Adipocyte (in vitro differentiated cells): Measurements from ENCODE around the gene AKT1.

Experiments
- DNase-seq: peaks from one replicate; pipeline ENCODE4 v3.0.0-alpha.2; 2015; ENCODE audit warnings: low read depth
- H3K27me3 ChIP-seq: replicated peaks from 2 replicates; pipeline ENCODE4 v1.7.0; 2013; ENCODE audit warnings: mild to moderate bottlenecking, low read length, moderate library complexity; ENCODE audit not compliant: control insufficient read depth, insufficient read depth
- H3K36me3 ChIP-seq: 2 replicates; pipeline ENCODE4 v1.7.0; 2013; ENCODE audit warnings: low read length, mild to moderate bottlenecking, moderate library complexity; ENCODE audit not compliant: control insufficient read depth, insufficient read depth, severe bottlenecking
- H3K4me1 ChIP-seq: 2 replicates; pipeline ENCODE4 v1.7.0; 2013; ENCODE audit warnings: mild to moderate bottlenecking, low read length, moderate library complexity; ENCODE audit not compliant: control insufficient read depth, insufficient read depth
- H3K4me3 ChIP-seq: 2 replicates; pipeline ENCODE4 v1.7.0; 2013; ENCODE audit warnings: mild to moderate bottlenecking, low read length, moderate library complexity
- H3K9ac ChIP-seq: 2 replicates; pipeline ENCODE4 v1.7.0; 2013; ENCODE audit warnings: mild to moderate bottlenecking, low read length, moderate library complexity
- H3K9me3 ChIP-seq: 2 replicates; pipeline ENCODE4 v1.7.0; 2013; ENCODE audit warnings: mild to moderate bottlenecking, low read length, moderate library complexity; ENCODE audit not compliant: control insufficient read depth

AKT1 gene

DNA sequence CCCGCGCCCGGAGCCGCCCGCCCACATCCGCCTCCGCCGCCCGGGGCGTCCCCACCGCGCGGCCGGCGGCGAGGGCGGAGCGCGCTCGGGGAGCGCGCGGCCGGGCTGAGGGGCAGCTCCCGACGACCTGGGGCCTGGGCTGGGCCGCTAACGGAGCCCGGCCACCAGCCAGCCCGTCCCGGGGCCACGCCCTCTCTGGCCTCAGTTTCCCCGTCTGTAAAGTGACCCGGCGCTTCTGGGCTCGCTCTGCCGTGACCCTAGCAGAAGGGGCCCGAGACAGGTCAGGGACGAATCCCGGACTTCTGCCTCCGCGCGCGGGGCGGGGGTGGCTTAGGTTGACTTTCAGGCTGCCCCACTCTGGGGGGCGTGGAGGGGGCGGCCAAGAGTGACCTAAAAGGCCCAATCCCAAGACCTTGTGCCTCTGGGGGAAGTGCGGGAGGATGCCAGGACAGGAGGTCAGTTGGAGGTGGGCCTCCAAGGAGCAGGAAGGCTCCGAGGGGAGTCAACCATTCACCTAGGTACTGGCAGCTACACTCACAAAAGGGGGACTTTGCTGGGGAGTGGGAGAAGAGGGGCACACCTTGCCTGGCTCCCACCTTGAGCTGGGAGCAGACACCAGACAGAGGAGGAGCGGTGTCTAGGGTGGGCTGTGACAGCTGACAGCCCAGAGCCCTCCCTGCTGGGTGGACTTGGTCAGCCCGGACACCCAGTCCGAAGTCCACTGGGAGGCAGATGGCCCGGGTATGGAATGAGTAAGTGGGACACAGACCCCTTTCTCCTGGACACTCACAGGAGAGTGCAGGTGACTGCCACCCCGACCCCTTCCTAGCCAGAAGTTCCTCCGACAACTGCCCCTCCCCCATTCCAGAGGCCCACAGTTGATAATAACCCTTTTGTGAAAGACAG is 486 bp upstream of the AKT1 start:
- Histone ChIP-seq H3K4me1 (peaks cover 62% of the 10 kb centered on the region), H3K4me3 (peak overlapping the region; percentile 73), H3K9ac (peak overlapping the region; percentile 86), H3K9me3 (no peaks in the 10 kb centered on the region), H3K27me3 (no peaks in the 10 kb centered on the region), H3K36me3 (peaks cover 9% of the 10 kb centered on the region)
- peak; percentile 84 for DNase-seq

DNA sequence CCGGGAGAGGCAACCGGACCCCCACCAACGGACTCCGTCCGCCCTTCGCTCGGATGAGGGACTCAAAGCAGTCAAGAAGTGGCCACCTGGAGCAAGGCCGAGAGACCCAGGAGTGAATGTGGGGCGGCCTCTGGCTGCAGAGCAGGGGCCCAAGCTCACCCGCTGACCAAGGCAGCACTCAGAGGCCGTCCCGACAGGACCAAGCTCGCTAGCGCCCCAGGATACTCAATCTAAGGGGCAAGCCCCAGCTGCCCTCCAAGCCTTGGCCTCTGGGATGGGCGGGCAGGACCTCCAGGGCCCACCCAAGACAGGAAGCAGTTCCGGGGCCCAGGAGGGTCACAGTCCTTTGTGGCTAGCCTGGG is 936 bp downstream of the AKT1 start:
- H3K36me3 ChIP-seq = peaks cover 18% of the 10 kb centered on the region
- peak; percentile 62 for DNase-seq
- H3K27me3 ChIP-seq = no peaks in the 10 kb centered on the region
- H3K4me1 ChIP-seq = peaks cover 57% of the 10 kb centered on the region
- peak overlapping the region; percentile 85 for H3K9ac ChIP-seq
- no peaks in the 10 kb centered on the region for H3K9me3 ChIP-seq
- H3K4me3 ChIP-seq = peak overlapping the region; percentile 81

DNA sequence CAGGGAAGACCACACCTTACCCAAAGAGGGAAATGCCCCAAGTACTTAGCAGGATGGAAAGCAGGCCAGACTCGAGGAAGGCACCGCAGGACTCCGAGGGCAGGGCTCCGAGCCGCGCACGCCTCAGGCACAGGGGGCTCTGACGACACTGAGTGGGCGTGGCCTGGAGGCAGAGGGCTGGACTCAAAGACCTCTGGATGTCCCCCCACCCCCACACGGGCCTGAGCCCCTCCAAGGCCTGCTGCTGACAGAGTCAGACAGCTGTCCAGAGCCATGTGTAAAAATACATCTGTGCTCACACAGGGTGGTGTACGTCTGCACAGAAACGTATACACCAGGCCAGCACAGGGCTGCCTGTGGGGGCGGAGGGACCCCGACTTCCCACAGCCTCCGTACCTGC is 1.4 kb downstream of the AKT1 start:
- peak overlapping the region; percentile 81 for H3K4me3 ChIP-seq
- H3K27me3 ChIP-seq = no peaks in the 10 kb centered on the region
- peaks cover 52% of the 10 kb centered on the region for H3K4me1 ChIP-seq
- DNase-seq = peak; percentile 85
- H3K9me3 ChIP-seq = no peaks in the 10 kb centered on the region
- H3K9ac ChIP-seq = peak overlapping the region; percentile 85
- H3K36me3 ChIP-seq = peaks cover 21% of the 10 kb centered on the region

DNA sequence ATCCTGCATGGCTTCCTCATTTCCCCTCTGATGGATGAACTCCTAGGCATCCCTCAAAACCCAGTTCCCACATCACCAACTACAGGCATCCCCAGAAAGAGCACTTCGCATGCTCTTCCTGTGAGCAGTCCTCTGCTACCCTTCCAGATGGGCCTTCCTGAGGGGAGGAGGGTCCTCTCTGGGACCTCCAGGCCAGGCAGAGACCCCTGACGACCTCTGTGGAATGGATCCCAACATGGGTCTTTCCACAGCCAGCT is 1.9 kb downstream of the AKT1 start:
- H3K4me1 ChIP-seq = peaks cover 47% of the 10 kb centered on the region
- no peaks in the 10 kb centered on the region for H3K9me3 ChIP-seq
- no peaks in the 10 kb centered on the region for H3K27me3 ChIP-seq
- no peak for DNase-seq
- peak overlapping the region; percentile 81 for H3K4me3 ChIP-seq
- H3K36me3 ChIP-seq = peaks cover 21% of the 10 kb centered on the region
- peak overlapping the region; percentile 85 for H3K9ac ChIP-seq

DNA sequence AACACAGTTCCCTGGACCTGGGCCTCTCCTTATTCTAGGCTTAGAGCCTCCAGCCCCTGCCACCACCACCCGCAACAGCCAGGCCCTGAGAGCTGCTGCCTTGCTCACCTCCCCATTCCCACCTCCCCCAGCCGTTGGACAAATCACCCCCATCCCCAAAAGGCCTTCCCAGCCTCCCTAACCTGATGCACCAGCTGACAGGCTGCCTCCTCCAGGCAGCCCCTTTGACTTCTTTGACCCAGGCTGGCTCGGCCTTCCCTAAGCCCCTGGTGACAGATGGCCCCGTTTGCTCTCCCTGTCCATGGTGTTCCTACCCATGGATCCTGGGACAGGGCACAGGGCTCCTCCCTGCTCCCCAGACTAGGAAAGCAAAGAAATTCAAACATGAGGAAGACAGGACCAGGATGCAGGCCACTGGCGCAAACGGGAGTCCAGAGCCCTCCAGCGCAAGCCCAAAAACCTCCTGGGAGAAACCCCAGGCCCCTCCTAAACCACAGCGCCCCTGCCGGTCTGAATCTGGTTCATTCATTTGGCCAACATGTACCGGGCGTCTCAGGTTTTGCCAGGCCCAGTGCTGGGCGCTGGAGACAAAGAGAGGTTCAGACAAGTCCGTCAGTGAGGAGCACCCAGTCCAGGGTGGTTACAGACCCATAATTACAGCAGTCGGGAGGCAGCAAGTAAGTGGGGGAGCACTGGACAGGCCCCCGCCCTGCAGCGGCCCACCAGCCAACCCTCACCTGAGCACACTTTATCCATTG is 2.4 kb downstream of the AKT1 start:
- H3K9me3 ChIP-seq = no peaks in the 10 kb centered on the region
- H3K27me3 ChIP-seq = no peaks in the 10 kb centered on the region
- peak overlapping the region; percentile 81 for H3K4me3 ChIP-seq
- H3K36me3 ChIP-seq = peaks cover 23% of the 10 kb centered on the region
- no peak for DNase-seq
- peaks cover 43% of the 10 kb centered on the region for H3K4me1 ChIP-seq
- peak overlapping the region; percentile 85 for H3K9ac ChIP-seq

DNA sequence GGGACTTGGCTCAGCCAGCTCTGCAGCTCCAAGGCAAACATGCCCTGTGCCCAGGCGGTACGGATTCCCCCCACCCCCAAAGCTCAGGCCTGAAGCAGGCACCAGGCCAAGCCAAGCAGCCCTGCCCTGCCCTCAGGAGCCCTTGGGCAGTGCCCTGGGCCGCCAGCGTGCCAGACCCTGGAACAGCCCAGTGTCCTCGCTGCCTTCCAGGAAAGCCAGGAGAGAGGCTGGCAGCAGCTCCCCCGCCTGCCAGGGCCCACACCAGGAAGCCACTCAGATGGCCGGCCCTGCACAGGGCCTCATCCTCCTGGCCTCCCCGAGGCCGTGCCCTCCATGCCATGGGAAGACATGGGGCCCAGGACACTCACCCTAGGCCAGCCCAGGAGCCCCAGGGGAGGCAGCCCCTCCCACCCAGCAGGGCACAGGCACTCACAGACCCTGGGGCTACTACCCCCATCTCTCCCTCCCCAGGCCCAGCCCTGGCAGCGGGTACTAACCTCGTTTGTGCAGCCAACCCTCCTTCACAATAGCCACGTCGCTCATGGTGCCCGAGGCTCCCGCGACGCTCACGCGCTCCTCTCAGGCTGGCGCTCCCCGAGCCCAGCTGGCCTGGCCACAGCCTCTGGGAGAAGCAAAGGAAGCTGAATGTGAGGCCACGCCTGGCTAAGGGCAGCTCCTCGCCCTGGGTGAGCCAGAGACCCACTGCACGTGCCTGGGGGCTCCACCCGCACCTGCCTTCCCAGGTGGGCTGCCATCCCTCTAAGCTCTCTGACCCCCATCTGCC is 3.3 kb downstream of the AKT1 start:
- Histone ChIP-seq H3K4me1 (peaks cover 36% of the 10 kb centered on the region), H3K9ac (peak overlapping the region; percentile 85), H3K36me3 (peaks cover 25% of the 10 kb centered on the region), H3K4me3 (no peak overlapping the region), H3K27me3 (no peaks in the 10 kb centered on the region), H3K9me3 (no peaks in the 10 kb centered on the region)
- DNase-seq = no peak

DNA sequence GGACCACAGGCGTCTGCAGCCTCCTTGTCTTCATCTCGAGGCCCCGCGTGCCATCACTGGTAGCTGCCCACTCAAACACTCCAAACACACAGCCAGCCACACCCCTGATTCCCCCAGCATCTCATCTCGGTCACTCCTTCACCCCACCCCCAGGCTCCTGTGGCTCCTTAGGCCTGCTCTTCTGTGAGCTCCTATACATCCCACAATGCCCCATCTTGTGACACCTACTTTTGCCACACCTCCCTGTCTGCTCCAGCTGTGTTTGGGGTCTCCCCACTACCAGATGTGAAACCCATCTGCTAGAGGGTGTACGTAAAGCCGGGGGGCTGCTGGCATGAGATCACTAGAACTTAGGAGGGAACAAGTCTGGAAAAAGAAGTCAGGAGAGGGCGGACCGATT is 4.1 kb downstream of the AKT1 start:
- Histone ChIP-seq H3K4me1 (peaks cover 30% of the 10 kb centered on the region), H3K36me3 (peaks cover 25% of the 10 kb centered on the region), H3K9ac (no peak overlapping the region), H3K9me3 (no peaks in the 10 kb centered on the region), H3K4me3 (no peak overlapping the region), H3K27me3 (no peaks in the 10 kb centered on the region)
- no peak for DNase-seq

DNA sequence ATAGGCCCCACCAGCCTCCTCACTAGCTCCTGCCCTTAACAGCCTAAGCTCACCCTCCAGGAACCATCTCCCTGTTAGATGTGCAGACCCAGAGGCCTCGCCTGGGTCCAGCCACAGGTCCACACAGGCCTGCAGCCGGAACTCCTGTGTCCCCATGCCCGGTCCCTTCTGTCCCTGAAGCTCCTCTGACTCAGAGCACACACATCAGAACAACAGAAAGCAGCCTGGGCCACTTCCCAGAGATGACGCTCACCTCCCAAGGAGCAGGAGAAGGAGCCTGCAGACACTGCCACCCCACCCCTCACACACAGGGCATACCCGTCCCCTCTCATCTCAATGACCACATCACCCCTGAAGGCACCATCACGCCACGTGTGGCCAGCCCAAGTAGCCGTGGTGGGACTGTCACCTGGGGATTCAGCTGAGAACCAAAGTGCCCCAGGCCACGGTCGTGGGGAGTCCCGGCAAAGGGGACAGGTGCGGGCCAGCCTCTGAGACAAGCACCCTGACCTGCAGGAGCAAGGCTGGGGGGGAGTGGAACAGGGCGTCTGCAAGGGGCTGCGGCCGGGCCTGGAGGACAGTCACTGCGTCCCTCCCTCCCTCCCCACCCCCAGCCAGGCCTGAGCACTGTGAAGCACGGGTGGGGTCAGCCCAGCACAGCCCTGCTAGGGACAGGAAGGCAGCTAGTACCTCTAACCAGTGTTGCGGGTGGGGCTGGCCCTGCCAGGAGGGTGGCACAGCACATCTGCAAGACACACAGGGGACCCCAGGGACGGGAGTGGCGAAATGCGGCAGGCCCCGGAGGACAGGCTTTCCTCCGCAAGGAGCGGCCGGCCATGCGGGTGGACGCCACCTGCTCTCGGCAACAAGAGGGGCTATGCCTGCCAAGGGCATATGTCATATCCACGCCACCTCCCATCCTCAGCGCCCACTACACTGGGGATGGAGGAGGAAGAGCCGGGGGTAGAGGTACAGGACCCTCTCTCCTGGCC is 5.5 kb downstream of the AKT1 start:
- H3K4me3 ChIP-seq = no peak overlapping the region
- H3K9ac ChIP-seq = no peak overlapping the region
- H3K9me3 ChIP-seq = no peaks in the 10 kb centered on the region
- peaks cover 23% of the 10 kb centered on the region for H3K4me1 ChIP-seq
- no peaks in the 10 kb centered on the region for H3K27me3 ChIP-seq
- peaks cover 25% of the 10 kb centered on the region for H3K36me3 ChIP-seq
- no peak for DNase-seq

DNA sequence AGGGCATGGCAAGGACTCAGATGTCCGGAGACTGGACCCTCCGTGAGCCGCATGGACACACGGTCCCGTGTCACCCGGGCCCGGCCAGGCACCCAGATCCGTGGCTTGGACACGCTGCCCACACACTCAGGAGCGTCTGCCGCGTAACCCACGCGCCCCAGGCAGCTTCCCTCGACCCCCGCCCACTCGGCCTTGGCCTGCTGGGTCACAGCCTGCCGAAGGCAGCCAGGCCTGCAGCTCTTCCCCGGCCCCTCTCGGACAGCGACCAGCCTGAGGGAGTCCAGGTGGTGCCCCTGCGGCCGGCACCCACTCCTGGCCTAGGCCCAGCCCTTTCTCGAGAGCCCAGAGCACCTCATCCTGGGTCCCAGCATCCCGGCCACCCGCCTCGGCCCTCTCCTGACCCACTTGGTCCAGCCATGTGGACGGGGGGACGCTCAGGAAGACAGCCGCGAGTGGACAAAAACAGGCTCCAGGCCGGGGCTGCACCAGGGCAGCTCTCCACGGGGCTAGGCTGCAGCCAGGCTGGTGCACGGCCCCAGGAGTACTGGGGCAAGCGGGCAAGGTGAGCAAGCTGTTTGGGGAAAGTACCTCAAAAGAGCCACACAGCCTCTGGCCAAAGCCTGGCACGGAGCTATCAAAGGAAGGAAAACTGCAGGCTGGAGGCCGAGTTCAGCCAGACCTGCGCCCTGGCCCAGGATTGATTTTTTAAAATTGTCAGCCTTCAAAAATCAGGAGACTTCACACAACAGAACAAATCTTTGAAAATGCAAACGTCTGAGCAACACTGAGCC is 6.5 kb downstream of the AKT1 start:
- Histone ChIP-seq H3K4me1 (peaks cover 20% of the 10 kb centered on the region), H3K9me3 (no peaks in the 10 kb centered on the region), H3K4me3 (no peak overlapping the region), H3K36me3 (peaks cover 25% of the 10 kb centered on the region), H3K27me3 (no peaks in the 10 kb centered on the region), H3K9ac (no peak overlapping the region)
- no peak for DNase-seq
